Tibial nerve (tissue), 4 donors: ENCODE results near the gene MYO1C.

Experiments
- EP300 ChIP-seq, 2 donors: sonication (generic); formaldehyde crosslinking; IDR thresholded peaks; one replicate each; pipeline ENCODE4 v1.6.1; 2017; ENCODE audit warnings: antibody characterized with exemption in 2 of 2, mild to moderate bottlenecking in 1 of 2
- POLR2A ChIP-seq, 2 donors: fragments of 450-650 bp; IDR thresholded peaks; one replicate each; pipeline ENCODE4 v1.6.1; 2017; ENCODE audit warnings: antibody characterized with exemption in 2 of 2, mild to moderate bottlenecking in 2 of 2, moderate library complexity in 2 of 2
- TF ChIP-seq, protein P1 (sequence below), 5 experiments: fragments of 200-600 bp in 3 of 5; fragments of 450-650 bp in 2 of 5; sonication (generic) in 3 of 5; IDR thresholded peaks; one replicate each; pipeline ENCODE4 v1.5.1; 2016 to 2019; ENCODE audit warnings: antibody characterized with exemption in 5 of 5, mild to moderate bottlenecking in 3 of 5, moderate library complexity in 2 of 5

- TF ChIP-seq, protein P1, sequence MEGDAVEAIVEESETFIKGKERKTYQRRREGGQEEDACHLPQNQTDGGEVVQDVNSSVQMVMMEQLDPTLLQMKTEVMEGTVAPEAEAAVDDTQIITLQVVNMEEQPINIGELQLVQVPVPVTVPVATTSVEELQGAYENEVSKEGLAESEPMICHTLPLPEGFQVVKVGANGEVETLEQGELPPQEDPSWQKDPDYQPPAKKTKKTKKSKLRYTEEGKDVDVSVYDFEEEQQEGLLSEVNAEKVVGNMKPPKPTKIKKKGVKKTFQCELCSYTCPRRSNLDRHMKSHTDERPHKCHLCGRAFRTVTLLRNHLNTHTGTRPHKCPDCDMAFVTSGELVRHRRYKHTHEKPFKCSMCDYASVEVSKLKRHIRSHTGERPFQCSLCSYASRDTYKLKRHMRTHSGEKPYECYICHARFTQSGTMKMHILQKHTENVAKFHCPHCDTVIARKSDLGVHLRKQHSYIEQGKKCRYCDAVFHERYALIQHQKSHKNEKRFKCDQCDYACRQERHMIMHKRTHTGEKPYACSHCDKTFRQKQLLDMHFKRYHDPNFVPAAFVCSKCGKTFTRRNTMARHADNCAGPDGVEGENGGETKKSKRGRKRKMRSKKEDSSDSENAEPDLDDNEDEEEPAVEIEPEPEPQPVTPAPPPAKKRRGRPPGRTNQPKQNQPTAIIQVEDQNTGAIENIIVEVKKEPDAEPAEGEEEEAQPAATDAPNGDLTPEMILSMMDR (IDR thresholded peaks at IDR 0.05): no peak
- TF ChIP-seq POLR2A (IDR thresholded peaks at IDR 0.05) (no peak), EP300 (IDR thresholded peaks at IDR 0.05) (no peak)
Measured at GRCh38 chr17:1519678-1520077, 27.2 kb upstream of the MYO1C start.
